Brain microvascular endothelial cell (primary cell): ENCODE measurements around the gene INPP4B.

Experiments used
- DNase-seq: peaks from one replicate; pipeline ENCODE4 v3.0.0-alpha.2; 2020
- H3K27ac ChIP-seq: fragments of 250-450 bp; sonication (Bioruptor Pico); 2 replicates; pipeline ENCODE4 v1.5.1; 2020; ENCODE audit warnings: mild to moderate bottlenecking, moderate library complexity
- H3K27me3 ChIP-seq: fragments of 250-450 bp; sonication (Bioruptor Pico); replicated peaks from 2 replicates; pipeline ENCODE4 v1.5.1; 2020; ENCODE audit warnings: mild to moderate bottlenecking
- H3K36me3 ChIP-seq: fragments of 250-450 bp; sonication (Bioruptor Pico); replicated peaks from 2 replicates; pipeline ENCODE4 v1.5.1; 2020; ENCODE audit warnings: mild to moderate bottlenecking
- H3K4me3 ChIP-seq: 2 replicates; pipeline ENCODE4 v1.5.1; 2011; ENCODE audit warnings: low read depth, mild to moderate bottlenecking, control low read depth, low read length, moderate library complexity
- in situ Hi-C: cut with HindIII; loops from 2 replicates; pipeline ENCODE4 v1.10.0; 2017; ENCODE audit warnings: low sequenced_read_pairs, low pct_ligation_motif_present
- TF ChIP-seq, protein P1 (sequence below): IDR thresholded peaks from 2 replicates; pipeline ENCODE4 v1.5.1; 2011; ENCODE audit warnings: low read depth, mild to moderate bottlenecking, moderate library complexity, low read length, control low read depth, inconsistent platforms; ENCODE audit errors: missing control alignments

Gene INPP4B

DNA sequence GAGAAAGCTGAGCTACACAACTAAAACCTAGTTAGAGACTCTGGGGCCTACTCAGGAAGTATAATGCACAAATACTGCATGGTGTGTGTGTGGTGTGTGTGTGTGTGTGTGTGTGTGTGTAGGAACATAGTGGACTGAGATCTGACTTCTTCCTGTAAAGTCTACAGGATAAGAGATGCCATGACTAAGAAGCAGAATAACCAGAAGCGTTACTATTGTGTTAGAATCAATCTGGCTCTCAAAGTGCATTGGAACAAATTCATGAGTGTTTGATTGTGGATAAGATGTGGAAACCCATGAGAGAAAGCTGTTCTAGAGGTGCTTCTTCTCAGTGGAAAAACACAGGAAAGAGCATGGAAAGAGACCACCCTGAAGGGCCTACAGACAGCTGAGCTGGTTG, 302.1 kb downstream of the INPP4B start:
- TF ChIP-seq, protein P1, sequence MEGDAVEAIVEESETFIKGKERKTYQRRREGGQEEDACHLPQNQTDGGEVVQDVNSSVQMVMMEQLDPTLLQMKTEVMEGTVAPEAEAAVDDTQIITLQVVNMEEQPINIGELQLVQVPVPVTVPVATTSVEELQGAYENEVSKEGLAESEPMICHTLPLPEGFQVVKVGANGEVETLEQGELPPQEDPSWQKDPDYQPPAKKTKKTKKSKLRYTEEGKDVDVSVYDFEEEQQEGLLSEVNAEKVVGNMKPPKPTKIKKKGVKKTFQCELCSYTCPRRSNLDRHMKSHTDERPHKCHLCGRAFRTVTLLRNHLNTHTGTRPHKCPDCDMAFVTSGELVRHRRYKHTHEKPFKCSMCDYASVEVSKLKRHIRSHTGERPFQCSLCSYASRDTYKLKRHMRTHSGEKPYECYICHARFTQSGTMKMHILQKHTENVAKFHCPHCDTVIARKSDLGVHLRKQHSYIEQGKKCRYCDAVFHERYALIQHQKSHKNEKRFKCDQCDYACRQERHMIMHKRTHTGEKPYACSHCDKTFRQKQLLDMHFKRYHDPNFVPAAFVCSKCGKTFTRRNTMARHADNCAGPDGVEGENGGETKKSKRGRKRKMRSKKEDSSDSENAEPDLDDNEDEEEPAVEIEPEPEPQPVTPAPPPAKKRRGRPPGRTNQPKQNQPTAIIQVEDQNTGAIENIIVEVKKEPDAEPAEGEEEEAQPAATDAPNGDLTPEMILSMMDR = no peak
- in situ Hi-C loops = no loop called here
- Histone ChIP-seq H3K27me3 (no peaks in the 10 kb centered on the region), H3K36me3 (no peaks in the 10 kb centered on the region), H3K27ac (no peak overlapping the region), H3K4me3 (no peak overlapping the region)
- no peak for DNase-seq

GRCh38 chr4:142540483-142540804, 305.7 kb downstream of the INPP4B start:
- H3K36me3 ChIP-seq = no peaks in the 10 kb centered on the region
- H3K4me3 ChIP-seq = no peak overlapping the region
- H3K27me3 ChIP-seq = no peaks in the 10 kb centered on the region
- no peak overlapping the region for H3K27ac ChIP-seq
- in situ Hi-C loops = no loop called here
- no peak for DNase-seq
- TF ChIP-seq, protein P1 = no peak

- Histone ChIP-seq H3K36me3 (no peaks in the 10 kb centered on the region), H3K27me3 (no peaks in the 10 kb centered on the region), H3K27ac (no peak overlapping the region), H3K4me3 (no peak overlapping the region)
- no peak for DNase-seq
- in situ Hi-C loops = no loop called here
- TF ChIP-seq, protein P1 = no peak
Observed at GRCh38 chr4:142539796-142540482, 306.2 kb downstream of the INPP4B start.

- in situ Hi-C loops = no loop called here
- no peak for DNase-seq
- Histone ChIP-seq H3K4me3 (no peak overlapping the region), H3K27me3 (no peaks in the 10 kb centered on the region), H3K27ac (no peak overlapping the region), H3K36me3 (no peaks in the 10 kb centered on the region)
- TF ChIP-seq, protein P1 = no peak
Observed at GRCh38 chr4:142535009-142535408, 311.1 kb downstream of the INPP4B start.

DNA sequence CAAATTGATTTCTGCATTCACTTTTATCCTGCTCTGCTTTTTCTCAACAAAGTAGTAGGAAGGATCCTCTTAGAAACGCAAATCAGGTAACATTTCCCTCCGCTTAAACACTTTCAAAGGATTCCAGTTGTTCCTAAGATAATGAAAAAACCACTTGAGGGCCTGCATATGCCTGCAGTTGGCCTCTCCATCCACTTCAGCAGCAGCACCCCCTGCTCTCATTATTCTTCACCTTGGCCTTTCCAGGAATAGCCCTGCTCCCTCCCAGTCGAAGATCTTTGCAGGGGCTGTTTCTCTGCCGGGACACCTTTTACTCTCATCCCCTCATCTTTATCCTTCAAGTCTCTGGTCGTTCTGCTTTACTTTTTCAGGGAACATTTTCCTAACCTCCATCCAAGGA, 314.0 kb downstream of the INPP4B start:
- no peak overlapping the region for H3K27ac ChIP-seq
- H3K27me3 ChIP-seq = no peaks in the 10 kb centered on the region
- TF ChIP-seq, protein P1 = no peak
- H3K36me3 ChIP-seq = no peaks in the 10 kb centered on the region
- H3K4me3 ChIP-seq = no peak overlapping the region
- DNase-seq = no peak
- in situ Hi-C loops = no loop called here

DNA sequence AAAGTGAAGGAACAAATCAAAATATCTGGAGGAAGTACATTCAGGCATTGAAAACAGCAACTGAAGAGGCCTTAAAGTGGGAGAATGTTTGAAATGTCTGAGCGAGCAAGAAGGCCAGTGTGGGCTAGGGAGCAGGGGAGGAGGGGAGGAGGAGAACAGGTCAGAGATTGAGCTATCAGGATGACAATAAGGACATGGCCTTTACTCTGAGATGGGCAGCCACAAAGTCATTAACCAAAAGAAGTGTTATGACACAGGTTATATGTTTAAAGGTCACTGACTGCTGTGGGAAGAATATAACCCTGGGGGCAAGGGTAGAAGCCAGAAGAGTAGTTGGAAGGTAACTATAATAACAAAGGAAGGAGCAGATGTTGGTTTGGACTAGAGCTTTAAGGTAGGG, 315.4 kb downstream of the INPP4B start:
- Histone ChIP-seq H3K36me3 (no peaks in the 10 kb centered on the region), H3K27me3 (no peaks in the 10 kb centered on the region), H3K27ac (no peak overlapping the region), H3K4me3 (no peak overlapping the region)
- DNase-seq = no peak
- TF ChIP-seq, protein P1 = no peak
- in situ Hi-C loops = no loop called here
